Kidney (tissue), 14 donors: ENCODE data around the gene GRIK1. TPM values are rescaled to one million over a fixed set of nuclear protein-coding genes. Genes with fewer than 3 reads are reported as not detected.

Experiments
- DNase-seq, 5 donors: peaks; one replicate each; pipeline ENCODE4 v3.0.0-alpha.2; 2013 to 2020
- FAIRE-seq: peaks from 2 replicates; lab custom pipeline; 2012; peaks lifted over from hg19 to GRCh38; lab: Jason Lieb, UNC
- H3K27ac ChIP-seq, 2 donors: one replicate each; pipeline ENCODE4 v1.7.0; 2013; ENCODE audit warnings: low read depth in 2 of 2, low read length in 2 of 2, inconsistent platforms in 1 of 2
- H3K27me3 ChIP-seq: one replicate; pipeline ENCODE4 v1.7.1; 2013; ENCODE audit warnings: low read length, inconsistent platforms; ENCODE audit not compliant: control insufficient read depth, insufficient read depth
- H3K36me3 ChIP-seq, 3 donors: one replicate each; pipeline versions ENCODE4 v1.7.0 to v1.7.1; 2013; ENCODE audit warnings: low read length in 3 of 3, control low read depth in 1 of 3, inconsistent platforms in 1 of 3; ENCODE audit not compliant: insufficient read depth in 3 of 3, control insufficient read depth in 2 of 3
- H3K4me1 ChIP-seq, 3 donors: one replicate each; pipeline versions ENCODE4 v1.7.0 to v1.7.1; 2013; ENCODE audit warnings: low read length in 3 of 3, inconsistent platforms in 1 of 3, low read depth in 1 of 3; ENCODE audit not compliant: control insufficient read depth in 2 of 3, insufficient read depth in 2 of 3
- H3K4me3 ChIP-seq, 3 donors: one replicate each; pipeline versions ENCODE4 v1.7.0 to v1.8.1; 2013; ENCODE audit warnings: low read length in 3 of 3, control low read depth in 1 of 3, inconsistent platforms in 1 of 3
- H3K9ac ChIP-seq, 3 donors: one replicate each; pipeline versions ENCODE4 v1.7.0 to v1.7.1; 2013; ENCODE audit warnings: low read length in 3 of 3, control low read depth in 1 of 3, inconsistent platforms in 1 of 3
- H3K9me3 ChIP-seq, 3 donors: one replicate each; pipeline versions ENCODE4 v1.7.0 to v1.7.1; 2013; ENCODE audit warnings: low read length in 3 of 3, control low read depth in 1 of 3, inconsistent platforms in 1 of 3; ENCODE audit not compliant: control insufficient read depth in 2 of 3, insufficient read depth in 1 of 3
- intact Hi-C: fragments of 100-400 bp; cut with DNase I; formaldehyde crosslinking; loops from one replicate; pipeline ENCODE4 v1.11.1; 2022
- polyA plus RNA-seq: library from polyadenylated mRNA; stranded (reverse); fragments of 350-450 nt; fragmentation: Illumina TruSeq; extraction: RNeasy Lipid Tissue Mini Kit (QIAGEN cat#74804); gene quantifications from one replicate; pipeline ENCODE4 v1.2.3, GENCODE V29; 2014; ENCODE audit warnings: low read depth, low replicate concordance; ENCODE audit not compliant: insufficient read depth
- total RNA-seq: library from RNA; stranded (reverse); fragmentation: NEBNext Ultra II Directional; extraction: Animal tissue kit (Norgen Biotek cat#: 25700); gene quantifications from one replicate; pipeline ENCODE4 v1.2.1, GENCODE V29; 2021
- TF ChIP-seq, protein P1 (sequence below): IDR thresholded peaks from 3 replicates; pipeline ENCODE4 v1.5.1; 2012; ENCODE audit warnings: mild to moderate bottlenecking, moderate library complexity, borderline replicate concordance; ENCODE audit not compliant: insufficient read depth; ENCODE audit errors: extremely low read depth
- donor health status: control.
- donor health status: control.
- donor health status: control.
- donor health status: control.
- donor health status: control.
- donor health status: DM: yes; HTN: yes; CAD: no.
- donor health status: Normal renal cell carcinoma (clear cell type).

Gene GRIK1
- total and polyA plus RNA-seq, 2 donors from 2014 or later: not detected

DNA sequence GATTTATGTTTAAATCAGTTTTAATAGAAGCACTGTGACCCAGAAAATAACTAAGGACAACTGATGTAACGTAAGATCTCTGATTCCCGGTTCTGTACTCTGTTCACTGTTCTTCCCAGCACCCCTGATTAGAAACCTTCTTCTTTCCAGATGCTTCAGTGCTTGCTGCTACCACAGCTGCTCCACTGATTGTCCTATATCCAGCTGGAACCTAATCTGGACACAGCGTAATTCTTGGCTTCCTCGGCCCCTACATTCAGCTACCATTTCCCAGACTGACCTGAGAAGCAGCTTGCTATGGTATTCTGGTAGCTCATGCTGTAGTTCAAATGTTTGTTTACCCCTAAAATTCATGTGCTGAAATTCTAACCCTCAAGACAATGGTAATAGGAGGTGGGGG, 302.7 kb downstream of the GRIK1 start:
- Histone ChIP-seq H3K36me3 (no peaks in the 10 kb centered on the region), H3K4me1 (no peaks in the 10 kb centered on the region), H3K9ac (no peak overlapping the region), H3K27ac (no peak overlapping the region), H3K4me3 (no peak overlapping the region), H3K9me3 (no peaks in the 10 kb centered on the region), H3K27me3 (no peaks in the 10 kb centered on the region)
- DNase-seq (no peak), FAIRE-seq (no peak)
- intact Hi-C loops: no loop called here
- TF ChIP-seq, protein P1, sequence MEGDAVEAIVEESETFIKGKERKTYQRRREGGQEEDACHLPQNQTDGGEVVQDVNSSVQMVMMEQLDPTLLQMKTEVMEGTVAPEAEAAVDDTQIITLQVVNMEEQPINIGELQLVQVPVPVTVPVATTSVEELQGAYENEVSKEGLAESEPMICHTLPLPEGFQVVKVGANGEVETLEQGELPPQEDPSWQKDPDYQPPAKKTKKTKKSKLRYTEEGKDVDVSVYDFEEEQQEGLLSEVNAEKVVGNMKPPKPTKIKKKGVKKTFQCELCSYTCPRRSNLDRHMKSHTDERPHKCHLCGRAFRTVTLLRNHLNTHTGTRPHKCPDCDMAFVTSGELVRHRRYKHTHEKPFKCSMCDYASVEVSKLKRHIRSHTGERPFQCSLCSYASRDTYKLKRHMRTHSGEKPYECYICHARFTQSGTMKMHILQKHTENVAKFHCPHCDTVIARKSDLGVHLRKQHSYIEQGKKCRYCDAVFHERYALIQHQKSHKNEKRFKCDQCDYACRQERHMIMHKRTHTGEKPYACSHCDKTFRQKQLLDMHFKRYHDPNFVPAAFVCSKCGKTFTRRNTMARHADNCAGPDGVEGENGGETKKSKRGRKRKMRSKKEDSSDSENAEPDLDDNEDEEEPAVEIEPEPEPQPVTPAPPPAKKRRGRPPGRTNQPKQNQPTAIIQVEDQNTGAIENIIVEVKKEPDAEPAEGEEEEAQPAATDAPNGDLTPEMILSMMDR: no peak

DNA sequence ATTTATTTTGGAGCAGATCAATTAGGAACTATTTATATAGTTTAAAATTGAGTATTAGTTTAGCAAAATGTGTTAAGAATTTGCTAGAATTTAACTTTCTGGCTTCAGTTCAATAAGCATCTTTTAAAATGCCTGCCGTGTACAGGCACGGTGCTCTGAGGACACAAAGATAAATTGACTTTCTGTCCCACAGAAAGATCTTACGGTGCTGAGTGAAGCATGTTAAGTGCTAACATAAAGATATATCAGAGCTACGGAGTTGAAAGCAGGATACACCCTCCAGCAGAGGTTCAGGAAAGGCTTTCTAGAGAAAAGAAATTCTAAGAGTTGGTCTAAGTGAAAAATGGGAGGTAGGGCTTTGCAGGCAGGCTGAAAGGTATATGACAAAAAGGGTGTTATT, 305.4 kb downstream of the GRIK1 start:
- H3K36me3 ChIP-seq: no peaks in the 10 kb centered on the region
- no peaks in the 10 kb centered on the region for H3K9me3 ChIP-seq
- no peaks in the 10 kb centered on the region for H3K27me3 ChIP-seq
- no peak overlapping the region for H3K9ac ChIP-seq
- TF ChIP-seq, protein P1: no peak
- FAIRE-seq: no peak
- H3K4me3 ChIP-seq: no peak overlapping the region
- H3K27ac ChIP-seq: no peak overlapping the region
- no peaks in the 10 kb centered on the region for H3K4me1 ChIP-seq
- DNase-seq: no peak
- intact Hi-C loops: no loop called here

DNA sequence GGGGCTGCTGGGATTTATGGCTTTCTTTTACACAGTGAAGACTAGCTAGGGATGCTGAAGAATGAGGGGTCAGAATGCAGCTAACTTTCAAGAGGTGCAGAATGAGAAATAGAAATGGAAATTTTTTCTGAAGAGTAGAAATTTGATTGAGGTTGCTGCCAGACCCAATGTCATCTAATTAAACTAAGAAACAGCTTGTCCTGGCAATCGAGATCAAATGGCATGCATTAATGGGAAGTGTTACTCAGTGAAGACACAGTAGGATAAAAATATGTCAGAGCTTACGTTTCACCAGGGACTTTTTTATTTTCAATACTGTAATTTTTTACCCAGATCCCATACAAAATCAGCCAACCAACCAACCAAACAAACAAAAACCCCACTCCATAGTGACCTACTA, 306.0 kb downstream of the GRIK1 start:
- FAIRE-seq (no peak), DNase-seq (no peak)
- Histone ChIP-seq H3K27me3 (no peaks in the 10 kb centered on the region), H3K4me1 (no peaks in the 10 kb centered on the region), H3K9me3 (no peaks in the 10 kb centered on the region), H3K27ac (no peak overlapping the region), H3K4me3 (no peak overlapping the region), H3K36me3 (no peaks in the 10 kb centered on the region), H3K9ac (no peak overlapping the region)
- TF ChIP-seq, protein P1: no peak
- intact Hi-C loops: no loop called here

DNA sequence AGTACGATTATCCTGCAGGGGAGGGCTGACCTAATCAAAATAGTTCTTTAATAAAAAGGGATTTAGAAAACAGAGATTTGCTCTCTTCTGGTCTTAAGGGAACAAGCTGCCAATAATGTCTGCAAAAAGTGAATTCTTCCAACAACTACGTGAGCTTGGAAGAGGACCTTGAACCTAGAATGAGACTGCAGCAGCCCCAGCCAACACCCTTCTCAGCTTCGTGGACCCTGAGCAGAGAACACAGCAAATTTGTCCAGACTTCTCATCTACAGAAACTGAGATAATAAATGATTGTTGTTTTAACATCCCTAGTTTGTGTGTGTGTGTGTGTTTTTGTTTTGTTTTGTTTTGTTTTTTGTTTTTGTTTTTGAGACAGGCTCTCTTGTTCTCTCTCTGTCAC, 309.4 kb downstream of the GRIK1 start:
- FAIRE-seq: no peak
- TF ChIP-seq, protein P1: no peak
- Histone ChIP-seq H3K9me3 (no peaks in the 10 kb centered on the region), H3K4me1 (no peaks in the 10 kb centered on the region), H3K4me3 (no peak overlapping the region), H3K9ac (no peak overlapping the region), H3K36me3 (no peaks in the 10 kb centered on the region), H3K27me3 (no peaks in the 10 kb centered on the region), H3K27ac (no peak overlapping the region)
- intact Hi-C loops: no loop called here
- no peak for DNase-seq
